ENCODE data around the gene FOXA3.
"Not testable (repeated sequence)": the region's sequence is repeated elsewhere in the genome, so short reads cannot be mapped to it uniquely, and the experiment has no call there.

FOXA3 gene

DNA sequence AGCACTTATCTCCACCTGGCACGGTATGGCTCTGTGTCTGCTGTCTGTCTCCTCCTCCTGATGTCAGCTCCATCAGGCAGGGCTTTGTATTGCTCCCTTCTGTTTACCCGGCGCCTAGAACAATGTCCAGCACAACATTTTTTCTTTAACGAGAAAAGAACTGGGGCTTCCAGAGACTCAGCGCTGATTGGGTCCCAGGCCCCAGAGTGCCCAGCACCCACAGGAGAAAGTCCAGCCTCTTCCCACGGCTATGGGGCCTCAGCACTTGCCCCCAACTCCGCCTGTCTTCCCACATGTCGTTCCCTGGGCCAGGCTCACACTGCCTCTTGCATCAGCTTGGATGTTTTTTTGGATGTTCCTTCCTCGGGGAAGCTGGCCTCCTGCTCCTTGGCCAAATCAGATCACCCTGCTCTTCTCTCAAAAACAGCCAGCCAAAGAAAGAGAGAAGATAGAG lies 31.4 kb downstream of the FOXA3 start:
- no peak for ATAC-seq
- TF ChIP-seq BACH2 (CRISPR knock-in tag; IDR thresholded peaks at IDR 0.05; ENCODE audit: borderline replicate concordance) = no peak
- TF ChIP-seq TSHZ2 (CRISPR knock-in tag; IDR thresholded peaks at IDR 0.05) = no peak
- TF ChIP-seq ZC3H10 (CRISPR knock-in tag; IDR thresholded peaks at IDR 0.05) = no peak
- no peak for TF ChIP-seq PPARA (CRISPR knock-in tag; IDR thresholded peaks at IDR 0.05; ENCODE audit: borderline replicate concordance)
- TF ChIP-seq, protein P1, sequence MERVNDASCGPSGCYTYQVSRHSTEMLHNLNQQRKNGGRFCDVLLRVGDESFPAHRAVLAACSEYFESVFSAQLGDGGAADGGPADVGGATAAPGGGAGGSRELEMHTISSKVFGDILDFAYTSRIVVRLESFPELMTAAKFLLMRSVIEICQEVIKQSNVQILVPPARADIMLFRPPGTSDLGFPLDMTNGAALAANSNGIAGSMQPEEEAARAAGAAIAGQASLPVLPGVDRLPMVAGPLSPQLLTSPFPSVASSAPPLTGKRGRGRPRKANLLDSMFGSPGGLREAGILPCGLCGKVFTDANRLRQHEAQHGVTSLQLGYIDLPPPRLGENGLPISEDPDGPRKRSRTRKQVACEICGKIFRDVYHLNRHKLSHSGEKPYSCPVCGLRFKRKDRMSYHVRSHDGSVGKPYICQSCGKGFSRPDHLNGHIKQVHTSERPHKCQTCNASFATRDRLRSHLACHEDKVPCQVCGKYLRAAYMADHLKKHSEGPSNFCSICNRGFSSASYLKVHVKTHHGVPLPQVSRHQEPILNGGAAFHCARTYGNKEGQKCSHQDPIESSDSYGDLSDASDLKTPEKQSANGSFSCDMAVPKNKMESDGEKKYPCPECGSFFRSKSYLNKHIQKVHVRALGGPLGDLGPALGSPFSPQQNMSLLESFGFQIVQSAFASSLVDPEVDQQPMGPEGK (CRISPR knock-in tag; IDR thresholded peaks at IDR 0.05; ENCODE audit: borderline replicate concordance) = no peak
- TF ChIP-seq ARNTL (CRISPR knock-in tag; IDR thresholded peaks at IDR 0.05; ENCODE audit: borderline replicate concordance, low read depth) = no peak
- TF ChIP-seq CREB5 (CRISPR knock-in tag; IDR thresholded peaks at IDR 0.05; ENCODE audit: low read depth) = no peak

- ATAC-seq = not testable (repeated sequence)
Measured at GRCh38 chr19:45895983-45896599, 32.0 kb downstream of the FOXA3 start.

- no peak for ATAC-seq
- no peak for TF ChIP-seq TOX (CRISPR knock-in tag; IDR thresholded peaks at IDR 0.05; ENCODE audit: borderline replicate concordance)
- TF ChIP-seq RARB (CRISPR knock-in tag; IDR thresholded peaks at IDR 0.05) = no peak
- no peak for TF ChIP-seq ZNF70 (CRISPR knock-in tag; IDR thresholded peaks at IDR 0.05)
- TF ChIP-seq ISL1 (CRISPR knock-in tag; IDR thresholded peaks at IDR 0.05) = no peak
Measured at GRCh38 chr19:45897261-45897812, 33.2 kb downstream of the FOXA3 start.

DNA sequence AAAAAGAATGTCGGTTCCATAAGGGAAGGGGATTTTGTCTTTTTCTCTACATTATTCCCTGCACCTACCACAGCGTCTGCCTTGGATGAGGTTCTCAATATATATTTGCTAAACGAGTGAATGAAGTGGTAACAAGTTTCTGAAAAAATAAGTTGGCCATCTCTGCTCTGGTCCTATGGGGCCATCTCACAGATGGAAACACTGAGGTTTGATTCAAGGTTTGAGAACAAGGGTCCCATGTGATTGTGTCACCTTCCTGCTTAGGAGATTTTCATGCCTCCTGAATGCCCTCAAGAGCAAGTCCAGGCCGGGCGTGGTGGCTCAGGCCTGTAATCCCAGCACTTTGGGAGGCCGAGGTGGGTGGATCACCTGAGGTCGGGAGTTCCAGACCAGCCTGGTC lies 35.1 kb downstream of the FOXA3 start:
- no peak for ATAC-seq
- TF ChIP-seq, protein P2, sequence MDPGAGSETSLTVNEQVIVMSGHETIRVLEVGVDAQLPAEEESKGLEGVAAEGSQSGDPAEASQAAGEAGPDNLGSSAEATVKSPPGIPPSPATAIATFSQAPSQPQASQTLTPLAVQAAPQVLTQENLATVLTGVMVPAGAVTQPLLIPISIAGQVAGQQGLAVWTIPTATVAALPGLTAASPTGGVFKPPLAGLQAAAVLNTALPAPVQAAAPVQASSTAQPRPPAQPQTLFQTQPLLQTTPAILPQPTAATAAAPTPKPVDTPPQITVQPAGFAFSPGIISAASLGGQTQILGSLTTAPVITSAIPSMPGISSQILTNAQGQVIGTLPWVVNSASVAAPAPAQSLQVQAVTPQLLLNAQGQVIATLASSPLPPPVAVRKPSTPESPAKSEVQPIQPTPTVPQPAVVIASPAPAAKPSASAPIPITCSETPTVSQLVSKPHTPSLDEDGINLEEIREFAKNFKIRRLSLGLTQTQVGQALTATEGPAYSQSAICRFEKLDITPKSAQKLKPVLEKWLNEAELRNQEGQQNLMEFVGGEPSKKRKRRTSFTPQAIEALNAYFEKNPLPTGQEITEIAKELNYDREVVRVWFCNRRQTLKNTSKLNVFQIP (CRISPR knock-in tag; IDR thresholded peaks at IDR 0.05; ENCODE audit: borderline replicate concordance, low read depth) = no peak
- TF ChIP-seq CSRNP3 (CRISPR knock-in tag; IDR thresholded peaks at IDR 0.05) (no peak), ZFP30 (CRISPR knock-in tag; IDR thresholded peaks at IDR 0.05) (no peak), ARNTL (CRISPR knock-in tag; IDR thresholded peaks at IDR 0.05; ENCODE audit: borderline replicate concordance, low read depth) (no peak), GLIS3 (CRISPR knock-in tag; IDR thresholded peaks at IDR 0.05) (no peak), ISL1 (CRISPR knock-in tag; IDR thresholded peaks at IDR 0.05) (no peak), ZNF565 (CRISPR knock-in tag; conservative IDR thresholded peaks at IDR 0.05; ENCODE audit: low read depth) (no peak), ZC3H10 (CRISPR knock-in tag; IDR thresholded peaks at IDR 0.05) (no peak), ZNF8 (CRISPR knock-in tag; IDR thresholded peaks at IDR 0.05) (no peak)
- TF ChIP-seq, protein P1 (CRISPR knock-in tag; IDR thresholded peaks at IDR 0.05; ENCODE audit: borderline replicate concordance) = no peak
